ENCODE results near the gene PHF14. TPM values are rescaled to one million over a fixed set of nuclear protein-coding genes. Genes with fewer than 3 reads are reported as not detected.

PHF14 gene
- total RNA-seq, 2 donors from 2014 or later: 52.0 to 53.1 TPM

DNA sequence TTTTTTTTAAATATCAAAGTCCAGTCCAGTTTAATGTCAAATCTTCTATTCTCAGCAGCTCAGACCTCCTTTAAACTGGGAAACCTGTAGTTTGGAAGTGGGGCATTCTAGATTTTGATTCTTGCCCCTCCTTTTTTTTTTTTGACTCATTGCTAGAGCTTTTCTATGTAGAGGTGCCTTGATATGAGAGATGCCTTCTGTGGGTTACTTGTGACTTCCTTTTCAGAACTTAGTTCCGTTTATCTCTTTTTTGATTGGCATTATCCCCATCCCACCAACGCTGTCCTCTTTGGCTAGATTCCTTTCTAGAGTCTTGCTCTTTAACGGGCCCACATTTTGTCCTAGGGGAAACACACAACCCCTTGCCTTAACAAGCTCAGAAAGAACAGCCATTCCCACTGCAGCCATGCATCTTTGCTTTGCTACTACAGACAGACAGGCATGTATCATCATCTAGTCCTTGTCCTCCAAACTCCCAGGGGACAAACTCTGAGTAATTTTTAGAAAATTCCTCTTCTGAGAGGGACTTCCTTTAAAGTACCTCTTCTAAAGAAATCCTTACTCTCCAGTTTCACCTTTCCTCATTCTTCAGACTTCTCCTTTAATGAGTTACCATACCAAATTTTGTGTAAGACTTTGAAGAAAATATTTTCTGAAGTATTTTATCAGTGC is 153.6 kb downstream of the PHF14 start:
- no peaks in the 10 kb centered on the region for H3K27me3 ChIP-seq (ENCODE audit: control insufficient read depth, insufficient read depth, low read length, poor library complexity, severe bottlenecking)
- H3K4me1 ChIP-seq (ENCODE audit: control insufficient read depth, insufficient read depth, low read length): no peaks in the 10 kb centered on the region
- DNase-seq: no peak
- H3K27ac ChIP-seq (ENCODE audit: low read depth, low read length): no peak overlapping the region
- H3K27me3 Mint-ChIP-seq (ENCODE audit: insufficient read depth): no peaks in the 10 kb centered on the region
- no peak overlapping the region for H3K9ac ChIP-seq (ENCODE audit: extremely low read depth, low read length, poor library complexity, severe bottlenecking)
- peaks cover 9% of the 10 kb centered on the region for H3K4me1 Mint-ChIP-seq
- TF ChIP-seq, protein P1, sequence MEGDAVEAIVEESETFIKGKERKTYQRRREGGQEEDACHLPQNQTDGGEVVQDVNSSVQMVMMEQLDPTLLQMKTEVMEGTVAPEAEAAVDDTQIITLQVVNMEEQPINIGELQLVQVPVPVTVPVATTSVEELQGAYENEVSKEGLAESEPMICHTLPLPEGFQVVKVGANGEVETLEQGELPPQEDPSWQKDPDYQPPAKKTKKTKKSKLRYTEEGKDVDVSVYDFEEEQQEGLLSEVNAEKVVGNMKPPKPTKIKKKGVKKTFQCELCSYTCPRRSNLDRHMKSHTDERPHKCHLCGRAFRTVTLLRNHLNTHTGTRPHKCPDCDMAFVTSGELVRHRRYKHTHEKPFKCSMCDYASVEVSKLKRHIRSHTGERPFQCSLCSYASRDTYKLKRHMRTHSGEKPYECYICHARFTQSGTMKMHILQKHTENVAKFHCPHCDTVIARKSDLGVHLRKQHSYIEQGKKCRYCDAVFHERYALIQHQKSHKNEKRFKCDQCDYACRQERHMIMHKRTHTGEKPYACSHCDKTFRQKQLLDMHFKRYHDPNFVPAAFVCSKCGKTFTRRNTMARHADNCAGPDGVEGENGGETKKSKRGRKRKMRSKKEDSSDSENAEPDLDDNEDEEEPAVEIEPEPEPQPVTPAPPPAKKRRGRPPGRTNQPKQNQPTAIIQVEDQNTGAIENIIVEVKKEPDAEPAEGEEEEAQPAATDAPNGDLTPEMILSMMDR (conservative IDR thresholded peaks at IDR 0.05): no peak
- H3K9me3 ChIP-seq (ENCODE audit: control insufficient read depth, low read length): no peaks in the 10 kb centered on the region
- no peaks in the 10 kb centered on the region for H3K36me3 Mint-ChIP-seq (ENCODE audit: low read depth)
- H3K27ac Mint-ChIP-seq: no peak overlapping the region
- no peak overlapping the region for H3K4me3 Mint-ChIP-seq
- 76 to 91% methylated on average over 3 of the region's 3 CpGs for WGBS, 2 experiments (ENCODE audit: insufficient coverage in 1 of 2, insufficient read length in 1 of 2)
- H3K9me3 Mint-ChIP-seq: no peaks in the 10 kb centered on the region
- H3K4me3 ChIP-seq (ENCODE audit: low read length): no peak overlapping the region
- no peaks in the 10 kb centered on the region for H3K36me3 ChIP-seq (ENCODE audit: control insufficient read depth, insufficient read depth, low read length)

DNA sequence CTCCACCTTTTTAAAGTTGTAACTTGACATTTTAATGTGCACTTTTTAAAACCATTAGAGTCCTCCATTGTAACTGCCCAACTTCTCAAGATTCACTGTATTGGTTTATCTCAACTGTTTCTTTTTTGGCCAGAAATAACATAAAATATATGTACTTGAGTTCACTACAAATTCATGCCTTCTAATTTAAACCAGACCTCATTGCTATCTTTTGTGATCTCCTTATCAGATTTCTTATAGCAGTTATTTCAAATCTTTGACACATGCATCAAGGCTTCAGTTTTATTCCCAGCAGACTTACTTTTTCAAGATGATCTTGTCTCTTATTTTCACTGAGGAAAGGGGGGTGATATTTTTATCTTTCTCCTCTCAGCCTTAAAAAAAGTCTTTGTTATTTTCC is 154.3 kb downstream of the PHF14 start:
- Histone ChIP-seq H3K36me3 (ENCODE audit: control insufficient read depth, insufficient read depth, low read length) (no peaks in the 10 kb centered on the region), H3K9ac (ENCODE audit: extremely low read depth, low read length, poor library complexity, severe bottlenecking) (no peak overlapping the region), H3K4me3 (ENCODE audit: low read length) (no peak overlapping the region), H3K4me1 (ENCODE audit: control insufficient read depth, insufficient read depth, low read length) (no peaks in the 10 kb centered on the region), H3K9me3 (ENCODE audit: control insufficient read depth, low read length) (no peaks in the 10 kb centered on the region), H3K27ac (ENCODE audit: low read depth, low read length) (no peak overlapping the region), H3K27me3 (ENCODE audit: control insufficient read depth, insufficient read depth, low read length, poor library complexity, severe bottlenecking) (no peaks in the 10 kb centered on the region)
- H3K9me3 Mint-ChIP-seq: no peaks in the 10 kb centered on the region
- H3K36me3 Mint-ChIP-seq (ENCODE audit: low read depth): no peaks in the 10 kb centered on the region
- TF ChIP-seq, protein P1 (conservative IDR thresholded peaks at IDR 0.05): no peak
- H3K4me3 Mint-ChIP-seq: no peak overlapping the region
- H3K4me1 Mint-ChIP-seq: peaks cover 9% of the 10 kb centered on the region
- H3K27me3 Mint-ChIP-seq (ENCODE audit: insufficient read depth): no peaks in the 10 kb centered on the region
- no peak overlapping the region for H3K27ac Mint-ChIP-seq
- DNase-seq: no peak

DNA sequence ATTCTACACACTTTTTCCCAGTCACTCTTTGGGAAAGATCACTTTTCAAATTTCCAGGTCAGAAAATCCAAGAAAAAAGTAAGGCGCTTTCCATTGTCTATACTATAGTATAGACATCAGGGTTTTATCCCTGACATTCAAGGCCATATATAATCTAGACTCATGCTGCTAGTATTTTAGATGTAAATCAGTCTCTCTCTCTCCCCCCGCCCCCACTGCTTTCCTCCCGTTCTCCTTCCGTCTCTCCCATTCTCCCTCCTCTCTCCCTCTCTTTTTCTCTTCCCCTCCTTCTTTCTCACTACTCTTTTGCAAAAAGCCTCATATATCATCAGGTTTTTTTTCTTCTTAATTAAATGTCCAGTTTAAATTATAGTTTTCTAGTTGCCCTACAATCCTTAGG is 154.8 kb downstream of the PHF14 start:
- TF ChIP-seq, protein P1 (conservative IDR thresholded peaks at IDR 0.05): no peak
- WGBS, 2 experiments (ENCODE audit: insufficient coverage in 1 of 2, insufficient read length in 1 of 2): 80% methylated on average over 4 of the region's 4 CpGs; no CpG with 5 or more reads in 1 of the 2 experiments
- Mint-ChIP-seq H3K9me3 (no peaks in the 10 kb centered on the region), H3K36me3 (ENCODE audit: low read depth) (no peaks in the 10 kb centered on the region), H3K27me3 (ENCODE audit: insufficient read depth) (no peaks in the 10 kb centered on the region), H3K4me3 (no peak overlapping the region), H3K4me1 (peaks cover 9% of the 10 kb centered on the region), H3K27ac (no peak overlapping the region)
- Histone ChIP-seq H3K27me3 (ENCODE audit: control insufficient read depth, insufficient read depth, low read length, poor library complexity, severe bottlenecking) (no peaks in the 10 kb centered on the region), H3K9ac (ENCODE audit: extremely low read depth, low read length, poor library complexity, severe bottlenecking) (no peak overlapping the region), H3K4me3 (ENCODE audit: low read length) (no peak overlapping the region), H3K4me1 (ENCODE audit: control insufficient read depth, insufficient read depth, low read length) (no peaks in the 10 kb centered on the region), H3K27ac (ENCODE audit: low read depth, low read length) (no peak overlapping the region), H3K36me3 (ENCODE audit: control insufficient read depth, insufficient read depth, low read length) (no peaks in the 10 kb centered on the region), H3K9me3 (ENCODE audit: control insufficient read depth, low read length) (no peaks in the 10 kb centered on the region)
- no peak for DNase-seq
